ENCODE data around the gene TRIM39. TPM values are rescaled to one million over a fixed set of nuclear protein-coding genes. Genes with fewer than 3 reads are reported as not detected.
"Not testable (repeated sequence)": the region's sequence is repeated elsewhere in the genome, so short reads cannot be mapped to it uniquely, and the experiment has no call there.

TRIM39 gene
- polyA plus RNA-seq, result 14.1 TPM

GRCh38 chr6:30326526-30327231, at the start of gene TRIM39:
Gene TRIM39 (plus strand): TSS chr6:30326927. CDS start chr6:30329318, 2,391 bp downstream.
- Mint-ChIP-seq H3K4me3 (peak within 1 kb of the TSS; percentile 87 to 99 (median 95)), H3K4me1 (peaks cover 32 to 39% (median 35%) of the 10 kb centered on the region in 3 donors), H3K27ac (peak within 1 kb of the TSS; percentile 94 to 99 (median 97)), H3K27me3 (no peaks in the 10 kb centered on the region), H3K9me3 (no peaks in the 10 kb centered on the region), H3K36me3 (peaks cover 5% of the 10 kb centered on the region)

GRCh38 chr6:30280988-30281387, 45.7 kb upstream of the TRIM39 start:
- not testable (repeated sequence) for H3K27me3 Mint-ChIP-seq, H3K4me3 Mint-ChIP-seq, H3K36me3 Mint-ChIP-seq, H3K27ac Mint-ChIP-seq, H3K4me1 Mint-ChIP-seq
- peaks cover 5 to 43% (median 38%) of the 10 kb centered on the region in 3 donors for H3K9me3 Mint-ChIP-seq

- no peaks in the 10 kb centered on the region for H3K4me1 Mint-ChIP-seq
- no peaks in the 10 kb centered on the region for H3K27me3 Mint-ChIP-seq
- peaks cover 4 to 51% (median 49%) of the 10 kb centered on the region in 3 donors for H3K9me3 Mint-ChIP-seq
- no peak overlapping the region for H3K4me3 Mint-ChIP-seq
- no peak overlapping the region for H3K27ac Mint-ChIP-seq
- peaks cover 6% of the 10 kb centered on the region for H3K36me3 Mint-ChIP-seq
Observed at GRCh38 chr6:30282522-30282921, 44.2 kb upstream of the TRIM39 start.

GRCh38 chr6:30283761-30284160, 43.0 kb upstream of the TRIM39 start:
- Mint-ChIP-seq H3K9me3 (peaks cover 0 to 53% (median 47%) of the 10 kb centered on the region in 3 donors), H3K4me3 (no peak overlapping the region), H3K36me3 (peaks cover 9% of the 10 kb centered on the region), H3K4me1 (no peaks in the 10 kb centered on the region), H3K27me3 (no peaks in the 10 kb centered on the region), H3K27ac (no peak overlapping the region)

GRCh38 chr6:30287139-30287538, 39.6 kb upstream of the TRIM39 start:
- H3K36me3 Mint-ChIP-seq, result peaks cover 16% of the 10 kb centered on the region
- H3K27ac Mint-ChIP-seq, result no peak overlapping the region
- H3K27me3 Mint-ChIP-seq, result no peaks in the 10 kb centered on the region
- peaks cover 6 to 47% (median 34%) of the 10 kb centered on the region in 3 donors for H3K9me3 Mint-ChIP-seq
- H3K4me3 Mint-ChIP-seq, result no peak overlapping the region
- H3K4me1 Mint-ChIP-seq, result no peaks in the 10 kb centered on the region

GRCh38 chr6:30295837-30296236, 30.9 kb upstream of the TRIM39 start:
- no peaks in the 10 kb centered on the region for H3K27me3 Mint-ChIP-seq
- H3K36me3 Mint-ChIP-seq, result peaks cover 11% of the 10 kb centered on the region
- peaks cover 0 to 2% (median 0%) of the 10 kb centered on the region in 3 donors for H3K9me3 Mint-ChIP-seq
- no peak overlapping the region for H3K4me3 Mint-ChIP-seq
- H3K27ac Mint-ChIP-seq, result no peak overlapping the region
- peaks cover 2 to 6% (median 3%) of the 10 kb centered on the region in 3 donors for H3K4me1 Mint-ChIP-seq

- peaks cover 14% of the 10 kb centered on the region for H3K36me3 Mint-ChIP-seq
Observed at GRCh38 chr6:30304002-30304401, 22.7 kb upstream of the TRIM39 start.

GRCh38 chr6:30311101-30311500, 15.6 kb upstream of the TRIM39 start:
- H3K27ac Mint-ChIP-seq, result no peak overlapping the region

More at GRCh38 chr6:30304002-30304401, 22.7 kb upstream of the TRIM39 start:
- Mint-ChIP-seq H3K4me3 (peak overlapping the region in 1 of 4 donors; percentile 47), H3K27ac (peak overlapping the region in 1 of 3 donors; percentile 8), H3K9me3 (peaks cover 0 to 2% (median 0%) of the 10 kb centered on the region in 3 donors), H3K27me3 (no peaks in the 10 kb centered on the region), H3K4me1 (peaks cover 4 to 13% (median 9%) of the 10 kb centered on the region in 3 donors)

GRCh38 chr6:30311671-30312070, 15.1 kb upstream of the TRIM39 start:
- no peaks in the 10 kb centered on the region for H3K9me3 Mint-ChIP-seq
- no peak overlapping the region for H3K4me3 Mint-ChIP-seq
- no peaks in the 10 kb centered on the region for H3K27me3 Mint-ChIP-seq
- H3K36me3 Mint-ChIP-seq, result peaks cover 6% of the 10 kb centered on the region
- H3K27ac Mint-ChIP-seq, result no peak overlapping the region
- H3K4me1 Mint-ChIP-seq, result peaks cover 11 to 14% (median 14%) of the 10 kb centered on the region in 3 donors

More at GRCh38 chr6:30311101-30311500, 15.6 kb upstream of the TRIM39 start:
- Mint-ChIP-seq H3K4me3 (no peak overlapping the region), H3K27me3 (no peaks in the 10 kb centered on the region), H3K9me3 (no peaks in the 10 kb centered on the region), H3K36me3 (peaks cover 6% of the 10 kb centered on the region), H3K4me1 (peaks cover 11 to 16% (median 14%) of the 10 kb centered on the region in 3 donors)

GRCh38 chr6:30312266-30312665, 14.5 kb upstream of the TRIM39 start:
- Mint-ChIP-seq H3K27ac (no peak overlapping the region), H3K4me3 (no peak overlapping the region), H3K4me1 (peaks cover 11 to 15% (median 13%) of the 10 kb centered on the region in 3 donors), H3K9me3 (no peaks in the 10 kb centered on the region), H3K27me3 (no peaks in the 10 kb centered on the region), H3K36me3 (peaks cover 4% of the 10 kb centered on the region)

- peaks cover 15 to 19% (median 17%) of the 10 kb centered on the region in 3 donors for H3K4me1 Mint-ChIP-seq
- H3K36me3 Mint-ChIP-seq, result peaks cover 4% of the 10 kb centered on the region
- no peak overlapping the region for H3K27ac Mint-ChIP-seq
- no peaks in the 10 kb centered on the region for H3K9me3 Mint-ChIP-seq
- H3K4me3 Mint-ChIP-seq, result no peak overlapping the region
- H3K27me3 Mint-ChIP-seq, result no peaks in the 10 kb centered on the region
Observed at GRCh38 chr6:30312676-30313321, 13.9 kb upstream of the TRIM39 start.

GRCh38 chr6:30315156-30315555, 11.6 kb upstream of the TRIM39 start:
- Mint-ChIP-seq H3K4me1 (peaks cover 13 to 30% (median 22%) of the 10 kb centered on the region in 3 donors), H3K27me3 (no peaks in the 10 kb centered on the region), H3K36me3 (peaks cover 5% of the 10 kb centered on the region), H3K4me3 (no peak overlapping the region), H3K27ac (peak overlapping the region in 1 of 3 donors; percentile 17), H3K9me3 (no peaks in the 10 kb centered on the region)

- H3K4me3 Mint-ChIP-seq, result peak overlapping the region in 1 of 4 donors; percentile 0
- H3K27ac Mint-ChIP-seq, result peak overlapping the region in 1 of 3 donors; percentile 24
- peaks cover 1% of the 10 kb centered on the region for H3K36me3 Mint-ChIP-seq
- H3K9me3 Mint-ChIP-seq, result no peaks in the 10 kb centered on the region
- peaks cover 26 to 47% (median 38%) of the 10 kb centered on the region in 3 donors for H3K4me1 Mint-ChIP-seq
- no peaks in the 10 kb centered on the region for H3K27me3 Mint-ChIP-seq
Observed at GRCh38 chr6:30317913-30318589, 8.7 kb upstream of the TRIM39 start.

GRCh38 chr6:30319146-30319835, 7.4 kb upstream of the TRIM39 start:
- peak overlapping the region in 1 of 4 donors; percentile 21 for H3K4me3 Mint-ChIP-seq
- no peak overlapping the region for H3K27ac Mint-ChIP-seq
- peaks cover 1% of the 10 kb centered on the region for H3K36me3 Mint-ChIP-seq
- H3K9me3 Mint-ChIP-seq, result no peaks in the 10 kb centered on the region
- no peaks in the 10 kb centered on the region for H3K27me3 Mint-ChIP-seq
- H3K4me1 Mint-ChIP-seq, result peaks cover 27 to 52% (median 44%) of the 10 kb centered on the region in 3 donors

All from IgD-negative memory B cell (primary cell).